ENCODE data around the gene THOC2. TPM values are rescaled to one million over a fixed set of nuclear protein-coding genes. Genes with fewer than 3 reads are reported as not detected.
"Not testable (repeated sequence)": the region's sequence is repeated elsewhere in the genome, so short reads cannot be mapped to it uniquely, and the experiment has no call there.

The THOC2 gene
- total RNA-seq, 3 donors from 2014 or later (not counting 1 experiment from before 2014, with no cell fraction given): 86.9 to 114 (median 90.3) TPM

DNA sequence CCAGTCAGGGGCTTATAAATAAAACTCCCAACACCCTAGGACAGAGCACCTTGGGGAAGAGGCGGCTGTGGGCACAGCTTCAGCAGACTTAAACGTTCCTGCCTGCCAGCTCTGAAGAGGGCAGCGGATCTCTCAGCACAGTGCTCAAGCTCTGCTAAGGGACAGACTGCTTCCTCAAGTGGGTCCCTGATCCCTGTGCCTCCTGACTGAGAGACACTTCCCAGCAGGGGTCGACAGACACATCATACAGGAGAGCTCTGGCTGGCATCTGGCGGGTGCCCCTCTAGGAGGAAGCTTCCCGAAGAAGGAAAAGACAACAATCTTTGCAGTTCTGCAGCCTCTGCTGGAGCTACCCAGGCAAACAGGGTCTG lies 84.1 kb downstream of the THOC2 start:
- not testable (repeated sequence) for H3K36me3 Mint-ChIP-seq, ATAC-seq
- peak overlapping the region in 1 of 2 donors; percentile 69 for H3K27ac Mint-ChIP-seq

DNA sequence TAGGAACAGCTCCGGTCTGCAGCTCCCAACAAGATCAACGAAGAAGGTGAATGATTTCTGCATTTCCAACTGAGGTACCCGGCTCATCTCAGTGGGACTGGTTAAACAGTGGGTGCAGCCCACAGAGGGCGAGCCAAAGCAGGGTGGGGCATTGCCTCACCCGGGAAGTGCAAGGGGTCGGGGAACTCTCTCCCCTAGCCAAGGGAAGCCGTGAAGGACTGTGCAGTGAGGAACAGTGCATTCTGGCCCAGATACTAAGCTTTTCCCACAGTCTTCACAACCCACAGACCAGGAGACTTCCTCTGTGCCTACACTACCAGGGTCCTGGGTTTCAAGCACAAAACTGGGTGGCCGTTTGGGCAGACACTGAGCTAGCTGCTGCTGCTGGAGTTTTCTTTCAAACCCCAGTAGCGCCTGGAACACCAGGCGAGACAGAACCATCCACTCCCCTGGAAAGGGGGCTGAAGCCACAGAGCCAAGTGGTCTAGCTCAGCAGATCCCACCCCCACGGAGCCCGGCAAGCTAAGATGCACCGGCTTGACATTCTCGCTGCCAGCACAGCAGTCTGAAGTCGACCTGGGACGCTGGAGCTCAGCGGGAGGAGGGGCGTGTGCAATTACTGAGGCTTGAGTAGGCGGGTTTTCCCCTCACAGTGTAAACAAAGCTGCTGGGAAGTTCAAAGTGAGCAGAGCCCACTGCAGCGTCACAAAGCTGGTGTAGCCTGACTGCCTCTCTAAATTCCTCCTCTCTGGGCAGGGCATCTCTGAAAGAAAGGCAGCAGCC lies 84.6 kb downstream of the THOC2 start:
- Histone ChIP-seq H3K9me3 (ENCODE audit: control insufficient read depth, insufficient read depth, low read length) (no peaks in the 10 kb centered on the region), H3K27ac (ENCODE audit: low read length) (no peak overlapping the region), H3K4me3 (ENCODE audit: low read length) (no peak overlapping the region), H3K4me1 (ENCODE audit: control insufficient read depth, insufficient read depth, low read length) (no peaks in the 10 kb centered on the region), H3K36me3 (ENCODE audit: control insufficient read depth, insufficient read depth, low read length) (no peaks in the 10 kb centered on the region), H3K27me3 (ENCODE audit: control insufficient read depth, insufficient read depth, low read length) (no peaks in the 10 kb centered on the region)
- TF ChIP-seq CTCF (IDR thresholded peaks at IDR 0.05): no peak
- peaks cover 23 to 36% of the 10 kb centered on the region in 2 donors for H3K4me1 Mint-ChIP-seq
- DNase-seq (peak in 1 of 2 donors; percentile 52), ATAC-seq (no peak)
- H3K9me3 Mint-ChIP-seq: no peaks in the 10 kb centered on the region
- WGBS (ENCODE audit: insufficient coverage): 85% methylated on average over 20 of the region's 20 CpGs
- no peaks in the 10 kb centered on the region for H3K27me3 Mint-ChIP-seq (ENCODE audit: low read depth in 2 of 2)
- intact Hi-C loops (cut with micrococcal nuclease): no loop called here
- H3K36me3 Mint-ChIP-seq: no peaks in the 10 kb centered on the region
- no peak overlapping the region for H3K27ac Mint-ChIP-seq
- H3K4me3 Mint-ChIP-seq: no peak overlapping the region

More for the DNA sequence above, 84.1 kb downstream of the THOC2 start:
- H3K27me3 Mint-ChIP-seq (ENCODE audit: low read depth in 2 of 2); intact Hi-C loops (cut with micrococcal nuclease); H3K4me3 ChIP-seq (ENCODE audit: low read length); H3K9me3 Mint-ChIP-seq; DNase-seq; H3K27ac ChIP-seq (ENCODE audit: low read length); H3K36me3 ChIP-seq (ENCODE audit: control insufficient read depth, insufficient read depth, low read length); H3K4me3 Mint-ChIP-seq; H3K9me3 ChIP-seq (ENCODE audit: control insufficient read depth, insufficient read depth, low read length); H3K27me3 ChIP-seq (ENCODE audit: control insufficient read depth, insufficient read depth, low read length); H3K4me1 ChIP-seq (ENCODE audit: control insufficient read depth, insufficient read depth, low read length): not testable (repeated sequence)
- 90% methylated on average over 6 of the region's 6 CpGs for WGBS (ENCODE audit: insufficient coverage)
- peaks cover 23 to 37% of the 10 kb centered on the region in 2 donors for H3K4me1 Mint-ChIP-seq

DNA sequence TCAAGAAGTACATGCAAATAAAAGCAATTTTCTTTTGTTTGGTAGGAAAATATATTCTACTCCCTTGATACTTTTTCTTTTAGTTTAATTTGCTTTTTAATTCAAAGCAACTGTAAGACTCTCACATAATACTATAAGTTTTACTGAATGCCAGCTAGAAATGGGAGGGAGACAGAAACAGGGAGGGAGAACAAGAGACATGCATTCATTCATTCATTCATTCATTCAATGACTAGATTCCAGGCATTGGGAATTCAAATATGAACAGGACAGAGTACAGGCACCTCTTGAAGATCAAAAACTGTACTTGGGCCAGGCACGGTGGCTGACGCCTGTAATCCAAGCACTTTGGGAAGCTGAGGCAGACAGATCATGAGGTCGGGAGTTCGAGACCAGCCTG lies 85.6 kb downstream of the THOC2 start:
- Mint-ChIP-seq H3K9me3 (no peaks in the 10 kb centered on the region), H3K36me3 (no peaks in the 10 kb centered on the region), H3K27ac (no peak overlapping the region), H3K27me3 (ENCODE audit: low read depth in 2 of 2) (no peaks in the 10 kb centered on the region), H3K4me3 (no peak overlapping the region), H3K4me1 (peaks cover 13 to 32% of the 10 kb centered on the region in 2 donors)
- intact Hi-C loops (cut with micrococcal nuclease): no loop called here
- TF ChIP-seq CTCF (IDR thresholded peaks at IDR 0.05): no peak
- Histone ChIP-seq H3K27ac (ENCODE audit: low read length) (no peak overlapping the region), H3K4me3 (ENCODE audit: low read length) (no peak overlapping the region), H3K27me3 (ENCODE audit: control insufficient read depth, insufficient read depth, low read length) (no peaks in the 10 kb centered on the region), H3K36me3 (ENCODE audit: control insufficient read depth, insufficient read depth, low read length) (no peaks in the 10 kb centered on the region), H3K9me3 (ENCODE audit: control insufficient read depth, insufficient read depth, low read length) (no peaks in the 10 kb centered on the region), H3K4me1 (ENCODE audit: control insufficient read depth, insufficient read depth, low read length) (no peaks in the 10 kb centered on the region)
- 98% methylated on average over 4 of the region's 4 CpGs for WGBS (ENCODE audit: insufficient coverage)
- no peak for ATAC-seq
- no peak for DNase-seq

GRCh38 chrX:123629502-123629901 lies 103.3 kb downstream of the THOC2 start:
- 100% methylated on average over 3 of the region's 3 CpGs for WGBS (ENCODE audit: insufficient coverage)
- H3K36me3 Mint-ChIP-seq: no peaks in the 10 kb centered on the region
- H3K4me3 ChIP-seq (ENCODE audit: low read length): no peak overlapping the region
- H3K27me3 ChIP-seq (ENCODE audit: control insufficient read depth, insufficient read depth, low read length): no peaks in the 10 kb centered on the region
- intact Hi-C loops (cut with micrococcal nuclease): no loop called here
- DNase-seq (no peak), ATAC-seq (no peak)
- H3K4me3 Mint-ChIP-seq: no peak overlapping the region
- peaks cover 36% of the 10 kb centered on the region for H3K36me3 ChIP-seq (ENCODE audit: control insufficient read depth, insufficient read depth, low read length)
- H3K27me3 Mint-ChIP-seq (ENCODE audit: low read depth in 2 of 2): no peaks in the 10 kb centered on the region
- H3K9me3 ChIP-seq (ENCODE audit: control insufficient read depth, insufficient read depth, low read length): no peaks in the 10 kb centered on the region
- TF ChIP-seq CTCF (IDR thresholded peaks at IDR 0.05): no peak
- H3K4me1 Mint-ChIP-seq: no peaks in the 10 kb centered on the region
- H3K4me1 ChIP-seq (ENCODE audit: control insufficient read depth, insufficient read depth, low read length): no peaks in the 10 kb centered on the region
- H3K27ac Mint-ChIP-seq: no peak overlapping the region
- no peak overlapping the region for H3K27ac ChIP-seq (ENCODE audit: low read length)
- no peaks in the 10 kb centered on the region for H3K9me3 Mint-ChIP-seq
